Measurements from ENCODE around the gene CELF5.

CELF5 gene

GRCh38 chr19:3224346-3225168, at the start of gene CELF5:
Gene CELF5, plus strand, starts transcription at chr19:3224661. Its CDS starts 79 bp downstream, at chr19:3224740.
- DNase-seq = peak in 1 of 2 experiments; percentile 59

- no peak for DNase-seq
These were observed 48.4 kb upstream of the CELF5 start for GRCh38 chr19:3175781-3176714.

GRCh38 chr19:3176715-3177501, 47.6 kb upstream of the CELF5 start:
- DNase-seq = no peak

GRCh38 chr19:3178377-3178972, 46.0 kb upstream of the CELF5 start, which contains the start of gene S1PR4:
Gene S1PR4, plus strand, starts transcription at chr19:3178769. Its CDS starts 24 bp downstream, at chr19:3178793.
- no peak for DNase-seq

- no peak for DNase-seq
These were observed 45.3 kb upstream of the CELF5 start for GRCh38 chr19:3178973-3179738.

GRCh38 chr19:3179739-3180293, 44.6 kb upstream of the CELF5 start:
- no peak for DNase-seq

GRCh38 chr19:3183721-3184641, 40.5 kb upstream of the CELF5 start:
- DNase-seq = no peak

GRCh38 chr19:3184847-3185460, 39.5 kb upstream of the CELF5 start:
- DNase-seq = peak in 1 of 2 experiments; percentile 71

GRCh38 chr19:3185461-3186159, 38.9 kb upstream of the CELF5 start, which contains the start of gene NCLN:
Gene NCLN, plus strand, starts transcription at chr19:3185930. Its CDS starts 101 bp downstream, at chr19:3186031.
- peak; percentile 89 to 91 for DNase-seq

- DNase-seq = no peak
These were observed 38.2 kb upstream of the CELF5 start for GRCh38 chr19:3186160-3186688.

GRCh38 chr19:3186891-3187661, 37.4 kb upstream of the CELF5 start:
- no peak for DNase-seq

- no peak for DNase-seq
These were observed 36.6 kb upstream of the CELF5 start for GRCh38 chr19:3187662-3188511.

GRCh38 chr19:3188627-3189596, 35.5 kb upstream of the CELF5 start:
- no peak for DNase-seq

- no peak for DNase-seq
These were observed 34.6 kb upstream of the CELF5 start for GRCh38 chr19:3189702-3190469.

- no peak for DNase-seq
These were observed 34.0 kb upstream of the CELF5 start for GRCh38 chr19:3190470-3190770.
